ENCODE results near the gene NFU1. TPM values are rescaled to one million over a fixed set of nuclear protein-coding genes. Genes with fewer than 3 reads are reported as not detected.

The NFU1 gene
- 10 to 100 TPM; 35.7 to 39.3 TPM for total RNA-seq

GRCh38 chr2:69436938-69437750 lies at the start of gene NFU1:
NFU1 (minus strand) TSS chr2:69437435; CDS start chr2:69437422, 13 bp downstream.
- Mint-ChIP-seq H3K9me3 (peaks cover 10% of the 10 kb centered on the region), H3K36me3 (ENCODE audit: low read depth) (no peaks in the 10 kb centered on the region), H3K4me3 (peak within 1 kb of the TSS; percentile 95), H3K27ac (peak within 1 kb of the TSS; percentile 94), H3K4me1 (ENCODE audit: low read depth) (peaks cover 29% of the 10 kb centered on the region), H3K27me3 (ENCODE audit: low read depth) (no peaks in the 10 kb centered on the region)
- intact Hi-C loops (cut with micrococcal nuclease), result loop anchor here (1.0 to 5.0 kb wide), 8 partner anchors 16 to 392 kb away; partner anchors contain the start of genes GFPT1 and GMCL1
- CTCF ChIA-PET, result interaction anchor here (0.7 to 1.8 kb wide), 21 partner anchors 29 to 287 kb away, joined by 3 to 13 read pairs (median 3); no protein-coding TSS in a partner anchor
- peak; percentile 90 for DNase-seq

DNA sequence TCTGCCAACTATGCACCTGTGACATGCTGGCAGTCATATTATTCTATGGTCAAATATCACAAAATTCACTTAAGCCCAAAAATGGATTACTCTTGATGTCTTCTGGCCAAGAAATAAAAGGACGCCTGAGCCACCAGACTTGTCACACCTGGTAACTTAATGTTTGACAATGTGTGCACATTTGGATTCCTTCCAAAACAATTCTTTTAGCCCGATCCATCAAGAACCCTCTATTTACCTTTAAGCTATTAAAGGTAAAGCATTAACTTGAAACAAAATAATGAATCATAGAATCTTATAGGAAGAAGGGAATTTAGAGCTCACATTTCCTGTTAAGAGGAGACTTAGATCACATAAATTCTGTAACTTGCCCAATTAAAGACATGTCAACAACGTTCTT lies 46.5 kb upstream of the NFU1 start:
- Mint-ChIP-seq H3K4me1 (ENCODE audit: low read depth) (peaks cover 16% of the 10 kb centered on the region), H3K27ac (no peak overlapping the region), H3K9me3 (no peaks in the 10 kb centered on the region), H3K4me3 (no peak overlapping the region), H3K27me3 (ENCODE audit: low read depth) (no peaks in the 10 kb centered on the region), H3K36me3 (ENCODE audit: low read depth) (peaks cover 22% of the 10 kb centered on the region)
- no peak for DNase-seq
- intact Hi-C loops (cut with micrococcal nuclease), result no loop called here
- CTCF ChIA-PET, result no interaction called here

DNA sequence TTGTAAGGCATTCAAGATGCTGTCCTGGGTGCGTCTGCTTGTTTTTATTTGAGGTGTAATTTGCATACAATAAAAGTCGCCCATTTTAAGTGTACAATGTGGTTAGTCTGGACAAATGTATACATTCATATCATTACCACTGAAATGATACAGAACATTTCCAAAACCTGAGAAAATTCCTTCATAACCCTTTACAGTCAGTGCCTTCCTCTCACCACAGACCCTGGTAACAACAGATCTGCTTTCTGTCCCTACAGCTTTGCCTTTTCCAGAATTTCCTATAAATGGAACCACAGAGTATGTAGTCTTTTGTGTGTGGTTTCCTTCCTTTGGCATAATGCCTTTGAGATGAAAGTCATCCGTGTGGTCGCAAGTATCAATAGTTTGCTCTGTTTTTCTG lies 45.8 kb upstream of the NFU1 start:
- Mint-ChIP-seq H3K4me3 (no peak overlapping the region), H3K4me1 (ENCODE audit: low read depth) (peaks cover 21% of the 10 kb centered on the region), H3K36me3 (ENCODE audit: low read depth) (peaks cover 20% of the 10 kb centered on the region), H3K27me3 (ENCODE audit: low read depth) (no peaks in the 10 kb centered on the region), H3K27ac (no peak overlapping the region), H3K9me3 (no peaks in the 10 kb centered on the region)
- CTCF ChIA-PET, result no interaction called here
- DNase-seq, result no peak
- intact Hi-C loops (cut with micrococcal nuclease), result no loop called here

- Mint-ChIP-seq H3K36me3 (ENCODE audit: low read depth) (peaks cover 17% of the 10 kb centered on the region), H3K27me3 (ENCODE audit: low read depth) (no peaks in the 10 kb centered on the region), H3K9me3 (no peaks in the 10 kb centered on the region), H3K4me3 (no peak overlapping the region), H3K4me1 (ENCODE audit: low read depth) (peaks cover 27% of the 10 kb centered on the region), H3K27ac (no peak overlapping the region)
- no peak for DNase-seq
- CTCF ChIA-PET, result no interaction called here
- intact Hi-C loops (cut with micrococcal nuclease), result no loop called here
Observed at GRCh38 chr2:69482471-69482870, 45.2 kb upstream of the NFU1 start.

DNA sequence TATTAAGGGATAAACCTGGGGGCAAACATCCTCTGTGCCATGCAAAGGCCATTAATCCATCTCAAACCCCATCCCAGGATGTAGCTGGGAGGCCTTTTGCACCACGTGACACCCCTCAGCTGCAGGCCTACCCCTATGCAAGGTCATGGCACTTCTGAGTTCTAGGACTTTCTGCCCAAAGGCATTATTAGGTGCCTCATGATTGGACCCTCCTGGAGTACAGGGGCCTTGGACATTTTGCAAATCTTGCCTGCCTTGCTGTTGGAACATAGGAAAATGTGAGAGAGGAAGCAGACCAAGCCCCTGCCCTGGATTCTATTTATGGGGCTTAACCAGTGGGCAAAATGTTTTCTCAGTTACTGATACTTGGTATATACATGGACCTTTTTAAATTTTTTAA lies 44.2 kb upstream of the NFU1 start:
- CTCF ChIA-PET, result no interaction called here
- Mint-ChIP-seq H3K4me1 (ENCODE audit: low read depth) (peaks cover 37% of the 10 kb centered on the region), H3K36me3 (ENCODE audit: low read depth) (peaks cover 15% of the 10 kb centered on the region), H3K4me3 (no peak overlapping the region), H3K27ac (no peak overlapping the region), H3K27me3 (ENCODE audit: low read depth) (no peaks in the 10 kb centered on the region), H3K9me3 (no peaks in the 10 kb centered on the region)
- no peak for DNase-seq
- intact Hi-C loops (cut with micrococcal nuclease), result no loop called here

- Mint-ChIP-seq H3K4me3 (no peak overlapping the region), H3K4me1 (ENCODE audit: low read depth) (peaks cover 42% of the 10 kb centered on the region), H3K9me3 (no peaks in the 10 kb centered on the region), H3K27me3 (ENCODE audit: low read depth) (no peaks in the 10 kb centered on the region), H3K27ac (peak overlapping the region; percentile 50), H3K36me3 (ENCODE audit: low read depth) (peaks cover 16% of the 10 kb centered on the region)
- no peak for DNase-seq
- intact Hi-C loops (cut with micrococcal nuclease), result loop anchor here (2.0 kb wide), 1 partner anchor 25 kb away; no protein-coding TSS in a partner anchor
- CTCF ChIA-PET, result interaction anchor here (0.6 to 1.6 kb wide), 6 partner anchors 26 to 158 kb away, joined by 3 to 5 read pairs (median 4); partner anchors contain the start of gene NFU1
Observed at GRCh38 chr2:69477627-69478026, 40.4 kb upstream of the NFU1 start.

- Mint-ChIP-seq H3K4me1 (ENCODE audit: low read depth) (peaks cover 39% of the 10 kb centered on the region), H3K27ac (no peak overlapping the region), H3K36me3 (ENCODE audit: low read depth) (peaks cover 13% of the 10 kb centered on the region), H3K4me3 (no peak overlapping the region), H3K27me3 (ENCODE audit: low read depth) (no peaks in the 10 kb centered on the region), H3K9me3 (no peaks in the 10 kb centered on the region)
- intact Hi-C loops (cut with micrococcal nuclease), result no loop called here
- DNase-seq, result no peak
- CTCF ChIA-PET, result interaction anchor here (1.1 kb wide), 1 partner anchor 38 kb away, joined by 3 read pairs; the partner anchor contains the start of gene NFU1
Observed at GRCh38 chr2:69474688-69475087, 37.5 kb upstream of the NFU1 start.

DNA sequence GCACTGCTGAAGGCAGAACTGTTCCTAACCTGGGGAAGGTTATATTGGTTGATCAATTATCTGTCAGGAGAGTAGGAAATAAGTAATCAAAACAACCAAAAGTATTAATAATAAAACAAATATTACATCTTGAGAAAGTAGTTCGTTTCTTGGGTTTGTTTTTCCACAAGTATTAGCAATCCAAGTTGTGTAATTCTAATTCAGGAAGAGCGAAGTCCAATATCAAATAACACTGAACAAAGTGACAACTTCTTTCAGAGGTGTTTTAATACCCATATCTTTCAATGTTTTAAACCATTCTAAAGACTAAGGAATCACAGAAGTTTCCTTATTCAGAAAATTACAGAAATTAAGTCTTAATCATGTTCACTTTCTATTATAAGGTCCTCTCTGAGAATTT lies 34.6 kb upstream of the NFU1 start:
- H3K27me3 Mint-ChIP-seq (ENCODE audit: low read depth), result no peaks in the 10 kb centered on the region
- H3K27ac Mint-ChIP-seq, result no peak overlapping the region
- peaks cover 17% of the 10 kb centered on the region for H3K4me1 Mint-ChIP-seq (ENCODE audit: low read depth)
- CTCF ChIA-PET, result no interaction called here
- peaks cover 11% of the 10 kb centered on the region for H3K36me3 Mint-ChIP-seq (ENCODE audit: low read depth)
- no peak for DNase-seq
- intact Hi-C loops (cut with micrococcal nuclease), result no loop called here
- H3K9me3 Mint-ChIP-seq, result no peaks in the 10 kb centered on the region
- no peak overlapping the region for H3K4me3 Mint-ChIP-seq

DNA sequence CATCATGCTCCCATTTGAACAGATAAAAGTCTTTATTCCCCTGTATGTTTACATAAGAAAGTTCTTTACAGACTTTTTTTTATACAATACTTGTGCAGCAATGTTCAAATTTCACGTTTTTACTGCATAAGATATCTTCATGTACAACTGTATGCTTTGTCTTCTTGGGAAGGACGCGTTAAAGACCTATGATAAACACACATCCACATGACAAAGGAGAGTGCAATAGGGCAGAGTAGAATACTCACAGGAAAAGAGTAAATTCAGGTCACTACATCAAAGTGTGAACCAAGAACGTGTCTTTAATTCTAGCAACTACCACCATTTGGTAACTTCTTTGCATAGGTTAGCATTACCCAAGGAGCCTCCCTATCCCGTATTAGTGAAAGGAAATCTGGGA lies 33.7 kb upstream of the NFU1 start:
- Mint-ChIP-seq H3K9me3 (no peaks in the 10 kb centered on the region), H3K4me1 (ENCODE audit: low read depth) (peaks cover 10% of the 10 kb centered on the region), H3K4me3 (no peak overlapping the region), H3K27me3 (ENCODE audit: low read depth) (no peaks in the 10 kb centered on the region), H3K27ac (no peak overlapping the region), H3K36me3 (ENCODE audit: low read depth) (peaks cover 18% of the 10 kb centered on the region)
- CTCF ChIA-PET, result interaction anchor here (0.5 kb wide), 1 partner anchor 263 kb away, joined by 3 read pairs; no protein-coding TSS in a partner anchor
- intact Hi-C loops (cut with micrococcal nuclease), result no loop called here
- no peak for DNase-seq

DNA sequence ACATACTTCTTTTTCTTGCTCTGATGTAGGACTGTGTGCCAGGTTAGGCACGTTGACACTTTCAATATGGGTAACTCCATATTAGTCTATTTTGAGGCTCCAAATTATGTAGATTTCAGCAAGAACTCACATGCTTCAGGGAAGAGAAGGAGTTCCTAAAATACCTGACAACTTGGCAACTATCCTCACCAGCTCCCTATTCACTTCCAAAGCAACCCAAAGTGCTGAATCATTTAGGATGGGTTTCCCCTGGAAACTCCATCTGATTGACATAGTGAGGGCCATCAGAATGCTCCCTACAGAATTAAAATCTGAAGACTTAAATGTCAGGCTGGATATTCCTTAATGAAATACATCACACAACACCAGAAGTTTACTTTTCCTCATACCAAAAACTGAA lies 32.5 kb upstream of the NFU1 start:
- Mint-ChIP-seq H3K4me1 (ENCODE audit: low read depth) (no peaks in the 10 kb centered on the region), H3K27me3 (ENCODE audit: low read depth) (no peaks in the 10 kb centered on the region), H3K36me3 (ENCODE audit: low read depth) (peaks cover 19% of the 10 kb centered on the region), H3K27ac (no peak overlapping the region), H3K4me3 (no peak overlapping the region), H3K9me3 (no peaks in the 10 kb centered on the region)
- CTCF ChIA-PET, result no interaction called here
- DNase-seq, result no peak
- intact Hi-C loops (cut with micrococcal nuclease), result no loop called here

DNA sequence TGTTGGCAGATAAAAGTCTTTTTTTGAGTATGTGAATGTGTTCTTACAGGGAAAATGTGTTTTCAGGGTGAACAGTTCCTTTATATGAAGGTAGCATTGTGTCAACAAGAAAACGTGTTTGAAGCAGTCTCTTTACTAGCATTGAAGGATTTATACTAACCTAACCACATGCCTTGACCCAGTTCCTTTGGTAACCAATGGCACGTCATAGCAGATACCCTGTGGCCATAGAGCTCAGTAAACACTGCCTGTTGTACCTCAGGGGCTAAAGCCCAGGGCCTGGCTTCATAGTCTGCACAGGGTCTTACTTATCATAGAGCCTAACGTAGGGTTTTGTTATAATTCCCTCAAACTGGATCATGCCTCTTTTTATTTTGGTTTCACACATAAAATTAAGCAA lies 32.1 kb upstream of the NFU1 start:
- intact Hi-C loops (cut with micrococcal nuclease), result no loop called here
- CTCF ChIA-PET, result no interaction called here
- Mint-ChIP-seq H3K4me3 (no peak overlapping the region), H3K27me3 (ENCODE audit: low read depth) (no peaks in the 10 kb centered on the region), H3K4me1 (ENCODE audit: low read depth) (no peaks in the 10 kb centered on the region), H3K36me3 (ENCODE audit: low read depth) (peaks cover 19% of the 10 kb centered on the region), H3K9me3 (no peaks in the 10 kb centered on the region), H3K27ac (no peak overlapping the region)
- DNase-seq, result no peak

- no peak for DNase-seq
- H3K36me3 Mint-ChIP-seq (ENCODE audit: low read depth), result peaks cover 24% of the 10 kb centered on the region
- H3K27me3 Mint-ChIP-seq (ENCODE audit: low read depth), result no peaks in the 10 kb centered on the region
Observed at GRCh38 chr2:69466728-69467127, 29.5 kb upstream of the NFU1 start.

More at GRCh38 chr2:69466728-69467127, 29.5 kb upstream of the NFU1 start:
- CTCF ChIA-PET, result interaction anchor here (0.6 kb wide), 1 partner anchor 855 kb away, joined by 4 read pairs; no protein-coding TSS in a partner anchor
- Mint-ChIP-seq H3K4me3 (no peak overlapping the region), H3K27ac (no peak overlapping the region), H3K4me1 (ENCODE audit: low read depth) (no peaks in the 10 kb centered on the region), H3K9me3 (no peaks in the 10 kb centered on the region)
- intact Hi-C loops (cut with micrococcal nuclease), result no loop called here
